ENCODE measurements around the gene MAFF.
"Not testable (repeated sequence)": the region's sequence is repeated elsewhere in the genome, so short reads cannot be mapped to it uniquely, and the experiment has no call there.

The MAFF gene

DNA sequence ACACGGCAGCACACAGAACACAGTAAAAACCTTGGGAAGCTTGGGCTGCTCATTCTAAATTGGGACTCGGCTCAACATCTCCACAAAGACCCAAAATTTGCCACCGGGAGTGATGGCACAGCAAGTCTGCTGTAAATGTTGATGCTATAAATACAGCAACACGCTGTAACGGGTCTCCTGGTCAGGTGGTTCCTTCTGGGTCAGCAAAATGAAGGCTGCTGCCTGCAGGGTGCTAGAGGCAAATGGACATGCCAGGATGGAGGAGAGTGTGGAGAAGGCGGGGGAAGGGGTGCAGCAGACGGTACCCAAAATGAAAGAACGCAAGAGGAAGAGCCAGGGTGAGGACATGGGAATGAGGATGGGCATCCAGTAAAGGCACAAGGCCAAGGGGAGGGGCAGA, 30.4 kb downstream of the MAFF start:
- TF ChIP-seq ZNF274 (IDR thresholded peaks at IDR 0.05; ENCODE audit: low read depth, low read length): no peak

DNA sequence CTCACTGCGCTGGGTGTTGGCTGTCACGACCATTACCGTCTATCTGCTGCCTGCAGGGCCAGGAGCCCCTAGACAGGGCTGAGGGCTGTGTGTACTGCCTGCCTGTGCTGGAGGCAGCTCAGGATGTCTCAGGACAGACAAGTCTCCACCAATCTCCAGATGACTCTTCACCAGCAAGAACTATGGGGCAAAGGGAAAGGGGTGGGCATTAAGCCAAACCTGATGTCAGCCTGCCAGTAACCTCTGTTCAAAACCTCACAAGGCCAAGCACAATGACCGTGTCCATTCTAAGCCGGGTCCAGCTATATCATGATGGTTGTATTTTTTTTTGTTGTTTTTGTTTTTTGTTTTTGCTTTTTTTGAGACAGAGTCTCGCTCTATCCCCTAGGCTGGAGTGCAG, 31.6 kb downstream of the MAFF start:
- TF ChIP-seq ZNF274 (IDR thresholded peaks at IDR 0.05; ENCODE audit: low read depth, low read length): no peak

More for the DNA sequence above, 30.4 kb downstream of the MAFF start:
- H3K4me3 ChIP-seq (ENCODE audit: low read length): no peak overlapping the region

DNA sequence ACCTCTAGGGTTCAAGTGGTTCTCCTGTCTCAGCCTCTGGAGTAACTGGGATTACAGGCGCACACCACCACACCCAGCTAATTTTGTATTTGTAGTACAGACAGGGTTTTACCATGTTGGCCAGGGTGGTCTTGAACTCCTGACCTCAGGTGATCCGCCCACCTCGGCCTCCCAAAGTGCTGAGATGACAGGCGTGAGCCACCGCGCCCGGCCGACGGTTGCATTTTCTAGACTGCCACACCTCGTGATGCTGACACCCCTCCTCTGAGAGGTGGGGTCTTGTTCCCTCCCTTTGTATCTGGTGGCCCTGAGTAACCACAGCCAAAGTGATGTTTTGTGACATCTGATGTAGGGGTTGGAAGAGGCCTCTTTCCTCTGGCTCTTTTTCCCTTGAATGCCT, 32.1 kb downstream of the MAFF start:
- not testable (repeated sequence) for H3K4me3 ChIP-seq (ENCODE audit: low read length)

More for the DNA sequence above, 31.6 kb downstream of the MAFF start:
- no peak overlapping the region for H3K4me3 ChIP-seq (ENCODE audit: low read length)

GRCh38 chr22:38235240-38235850, 33.6 kb downstream of the MAFF start:
- no peak for TF ChIP-seq ZNF274 (IDR thresholded peaks at IDR 0.05; ENCODE audit: low read depth, low read length)
- H3K4me3 ChIP-seq (ENCODE audit: low read length): no peak overlapping the region

GRCh38 chr22:38236786-38237185, 35.0 kb downstream of the MAFF start:
- no peak for TF ChIP-seq ZNF274 (IDR thresholded peaks at IDR 0.05; ENCODE audit: low read depth, low read length)
- no peak overlapping the region for H3K4me3 ChIP-seq (ENCODE audit: low read length)

GRCh38 chr22:38238519-38239071, 36.8 kb downstream of the MAFF start:
- no peak for TF ChIP-seq ZNF274 (IDR thresholded peaks at IDR 0.05; ENCODE audit: low read depth, low read length)
- no peak overlapping the region for H3K4me3 ChIP-seq (ENCODE audit: low read length)

DNA sequence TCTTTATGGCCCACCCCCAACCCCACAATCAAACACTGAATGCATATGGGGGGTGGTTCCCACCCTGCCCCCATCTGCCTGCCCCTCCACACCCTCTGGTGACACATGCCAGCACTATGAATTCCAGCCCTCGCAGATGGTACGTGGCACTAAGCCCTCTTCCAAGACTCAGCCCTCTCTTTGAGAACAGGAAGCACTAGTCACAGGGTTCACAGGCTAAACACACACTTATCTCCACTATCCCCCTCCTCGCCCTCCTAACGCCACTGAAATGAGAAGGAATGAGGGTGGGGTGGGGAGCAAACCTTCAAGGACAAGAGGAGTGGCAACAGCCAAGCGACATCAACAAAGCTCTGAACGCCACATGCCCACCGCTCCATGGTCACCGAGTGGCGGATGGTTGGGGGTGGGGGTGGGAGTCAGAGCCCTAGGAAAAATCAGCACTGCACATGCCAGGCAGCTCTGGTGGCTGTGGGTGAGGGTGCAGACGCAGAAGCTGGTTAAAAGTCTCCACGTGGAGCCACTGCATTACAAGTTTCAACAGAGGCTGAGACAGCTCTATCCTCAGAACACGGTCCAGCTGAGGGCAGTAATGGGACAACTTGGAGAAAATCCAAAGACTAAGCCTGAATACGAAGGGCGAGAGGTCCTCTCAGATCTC, 37.4 kb downstream of the MAFF start:
- TF ChIP-seq ZNF274 (IDR thresholded peaks at IDR 0.05; ENCODE audit: low read depth, low read length): no peak
- no peak overlapping the region for H3K4me3 ChIP-seq (ENCODE audit: low read length)

GRCh38 chr22:38240734-38241252, 39.0 kb downstream of the MAFF start:
- no peak overlapping the region for H3K4me3 ChIP-seq (ENCODE audit: low read length)
- no peak for TF ChIP-seq ZNF274 (IDR thresholded peaks at IDR 0.05; ENCODE audit: low read depth, low read length)

DNA sequence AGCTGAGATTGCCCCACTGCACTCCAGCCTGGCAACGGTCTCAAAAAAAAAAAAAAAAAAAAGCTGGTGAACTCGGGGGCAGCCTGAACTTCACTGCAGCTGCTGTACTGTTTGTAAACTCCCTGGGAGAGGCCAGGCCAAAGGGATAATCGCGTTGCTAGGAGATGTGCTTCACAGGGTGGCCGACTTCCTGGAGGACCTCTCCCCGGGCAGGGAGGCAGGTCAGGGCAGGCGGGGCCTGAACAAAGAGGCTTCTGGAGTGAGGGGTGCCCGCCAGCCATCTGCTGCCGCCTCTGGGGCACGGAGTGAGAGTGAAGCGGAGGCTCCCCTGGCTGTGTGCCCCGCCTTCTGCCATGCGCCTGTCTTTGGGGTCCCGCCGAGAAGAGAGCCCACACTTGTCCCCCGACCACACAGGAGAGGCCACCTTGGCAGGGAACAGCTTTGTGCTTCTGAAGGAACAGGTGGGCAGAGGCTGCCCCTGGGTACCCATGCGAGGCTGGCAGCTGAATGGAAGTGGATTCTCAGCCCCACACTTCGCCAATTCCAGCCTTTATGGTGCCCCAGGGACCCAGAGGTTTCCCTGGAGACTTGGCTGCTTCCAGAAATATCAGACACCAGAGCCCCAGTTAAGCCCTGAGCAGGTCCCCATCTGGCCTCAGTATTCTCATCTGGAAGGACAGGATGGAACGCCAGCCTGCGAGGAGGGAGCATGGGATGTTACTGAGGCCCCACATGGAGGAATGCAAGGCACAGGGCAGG, 41.4 kb downstream of the MAFF start:
- no peak overlapping the region for H3K4me3 ChIP-seq (ENCODE audit: low read length)
- TF ChIP-seq ZNF274 (IDR thresholded peaks at IDR 0.05; ENCODE audit: low read depth, low read length): no peak

DNA sequence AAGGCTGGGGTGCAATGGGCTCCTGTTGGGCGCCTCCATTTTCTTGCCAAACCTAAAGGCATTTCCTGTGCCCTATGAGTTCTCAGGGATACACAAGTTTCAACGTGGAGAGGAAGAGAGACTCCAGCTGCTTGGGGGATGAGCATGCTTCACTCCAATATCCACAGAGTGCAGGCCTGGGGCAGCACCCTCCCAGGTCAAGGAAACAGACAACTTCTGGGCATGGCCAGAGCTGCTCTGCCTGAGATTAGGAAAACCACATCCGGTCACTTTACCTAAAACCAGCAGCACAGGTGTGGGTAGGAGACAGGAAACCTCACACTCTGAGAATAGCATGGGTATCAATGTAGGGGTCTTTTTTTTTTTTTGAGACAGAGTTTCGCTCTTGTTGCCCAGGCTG, 42.3 kb downstream of the MAFF start:
- TF ChIP-seq ZNF274 (IDR thresholded peaks at IDR 0.05; ENCODE audit: low read depth, low read length): no peak
- no peak overlapping the region for H3K4me3 ChIP-seq (ENCODE audit: low read length)

DNA sequence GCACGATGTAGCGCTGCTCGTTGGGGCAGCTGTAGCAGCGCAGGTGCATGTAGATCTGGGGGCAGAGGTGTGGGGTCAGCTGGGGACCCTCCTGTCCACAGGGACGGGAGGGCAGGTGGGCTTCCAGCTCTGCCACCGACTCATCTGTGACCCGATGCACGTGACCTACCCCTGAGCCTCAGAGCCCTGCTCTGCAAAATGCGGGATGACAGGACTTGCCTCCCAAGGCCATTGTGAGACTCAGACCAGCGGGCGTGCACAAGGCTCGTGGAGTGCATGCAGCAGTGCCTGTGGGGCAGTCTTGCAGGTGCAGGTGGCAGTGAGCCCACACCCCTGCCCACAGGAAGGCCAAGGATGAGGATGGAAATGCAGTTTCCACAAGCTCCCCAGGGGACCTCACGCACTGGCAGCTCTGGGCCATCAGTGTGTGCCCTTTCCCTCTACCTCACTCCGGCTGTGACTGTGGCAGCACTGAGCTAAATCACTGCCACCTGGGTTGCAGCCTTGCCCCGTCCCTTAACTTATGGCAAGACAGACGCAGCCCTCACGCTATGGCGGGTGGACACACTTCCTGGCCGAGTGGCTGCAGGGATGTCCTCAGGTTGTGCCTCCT, 44.4 kb downstream of the MAFF start:
- TF ChIP-seq ZNF274 (IDR thresholded peaks at IDR 0.05; ENCODE audit: low read depth, low read length): no peak
- H3K4me3 ChIP-seq (ENCODE audit: low read length): no peak overlapping the region

- no peak overlapping the region for H3K4me3 ChIP-seq (ENCODE audit: low read length)
- no peak for TF ChIP-seq ZNF274 (IDR thresholded peaks at IDR 0.05; ENCODE audit: low read depth, low read length)
These were observed 44.9 kb downstream of the MAFF start for GRCh38 chr22:38246692-38247091.

DNA sequence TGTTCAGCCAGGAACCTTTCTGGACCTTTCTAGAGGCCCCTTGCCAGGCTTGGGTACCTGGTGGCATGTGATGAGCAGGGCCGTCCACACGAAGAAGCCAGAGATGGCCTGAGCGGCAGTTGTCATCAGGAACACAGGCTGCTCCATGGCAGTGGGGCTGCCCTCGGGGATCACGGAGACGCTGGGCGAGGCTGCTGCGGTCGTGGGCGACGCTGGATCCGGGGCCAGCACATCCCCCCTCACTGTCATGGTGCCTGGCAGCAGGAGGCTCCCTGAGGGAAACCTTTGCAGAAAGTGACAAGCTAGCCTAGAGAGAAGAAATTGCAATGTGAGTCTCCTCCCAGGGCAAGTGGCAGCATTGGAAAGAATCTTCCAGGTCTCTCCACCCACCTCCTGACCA, 45.9 kb downstream of the MAFF start:
- no peak for TF ChIP-seq ZNF274 (IDR thresholded peaks at IDR 0.05; ENCODE audit: low read depth, low read length)
- H3K4me3 ChIP-seq (ENCODE audit: low read length): no peak overlapping the region

GRCh38 chr22:38248280-38248679, 46.5 kb downstream of the MAFF start:
- H3K4me3 ChIP-seq (ENCODE audit: low read length): no peak overlapping the region
- TF ChIP-seq ZNF274 (IDR thresholded peaks at IDR 0.05; ENCODE audit: low read depth, low read length): no peak

Measured in GM08714 (cell line).